ENCODE data around the gene AP2A1.

AP2A1 gene

DNA sequence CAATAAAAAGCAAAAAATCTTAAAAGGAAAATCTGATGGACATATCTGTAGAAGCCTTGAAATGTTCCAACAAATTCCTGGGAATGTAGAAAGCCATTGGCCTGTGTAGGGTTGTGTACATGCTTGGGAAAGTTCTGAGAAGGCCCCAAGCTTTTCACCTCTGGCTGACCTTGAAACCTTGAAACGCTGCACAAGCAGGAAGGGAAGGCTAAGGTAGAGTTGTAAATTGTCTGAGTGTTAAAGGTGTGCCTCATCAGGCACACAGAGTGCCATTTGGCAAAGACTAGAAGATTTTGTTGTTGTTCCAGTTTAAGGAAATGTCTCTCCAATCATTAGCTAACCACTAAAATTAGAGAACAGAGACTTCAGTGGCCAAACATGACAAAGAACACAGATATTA is 14.1 kb upstream of the AP2A1 start:
- TF ChIP-seq SIN3A (IDR thresholded peaks at IDR 0.05; ENCODE audit: borderline replicate concordance, insufficient read depth, low read length) (no peak), TAF1 (IDR thresholded peaks at IDR 0.05; ENCODE audit: borderline replicate concordance, insufficient read depth, low read length) (no peak), FOXP2 (optimal IDR thresholded peaks at IDR 0.05; ENCODE audit: borderline replicate concordance, extremely low read depth, extremely low read length, insufficient read depth) (no peak), POLR2AphosphoS5 (IDR thresholded peaks at IDR 0.05; ENCODE audit: low read depth, low read length) (no peak)
- TF ChIP-seq, protein P1, sequence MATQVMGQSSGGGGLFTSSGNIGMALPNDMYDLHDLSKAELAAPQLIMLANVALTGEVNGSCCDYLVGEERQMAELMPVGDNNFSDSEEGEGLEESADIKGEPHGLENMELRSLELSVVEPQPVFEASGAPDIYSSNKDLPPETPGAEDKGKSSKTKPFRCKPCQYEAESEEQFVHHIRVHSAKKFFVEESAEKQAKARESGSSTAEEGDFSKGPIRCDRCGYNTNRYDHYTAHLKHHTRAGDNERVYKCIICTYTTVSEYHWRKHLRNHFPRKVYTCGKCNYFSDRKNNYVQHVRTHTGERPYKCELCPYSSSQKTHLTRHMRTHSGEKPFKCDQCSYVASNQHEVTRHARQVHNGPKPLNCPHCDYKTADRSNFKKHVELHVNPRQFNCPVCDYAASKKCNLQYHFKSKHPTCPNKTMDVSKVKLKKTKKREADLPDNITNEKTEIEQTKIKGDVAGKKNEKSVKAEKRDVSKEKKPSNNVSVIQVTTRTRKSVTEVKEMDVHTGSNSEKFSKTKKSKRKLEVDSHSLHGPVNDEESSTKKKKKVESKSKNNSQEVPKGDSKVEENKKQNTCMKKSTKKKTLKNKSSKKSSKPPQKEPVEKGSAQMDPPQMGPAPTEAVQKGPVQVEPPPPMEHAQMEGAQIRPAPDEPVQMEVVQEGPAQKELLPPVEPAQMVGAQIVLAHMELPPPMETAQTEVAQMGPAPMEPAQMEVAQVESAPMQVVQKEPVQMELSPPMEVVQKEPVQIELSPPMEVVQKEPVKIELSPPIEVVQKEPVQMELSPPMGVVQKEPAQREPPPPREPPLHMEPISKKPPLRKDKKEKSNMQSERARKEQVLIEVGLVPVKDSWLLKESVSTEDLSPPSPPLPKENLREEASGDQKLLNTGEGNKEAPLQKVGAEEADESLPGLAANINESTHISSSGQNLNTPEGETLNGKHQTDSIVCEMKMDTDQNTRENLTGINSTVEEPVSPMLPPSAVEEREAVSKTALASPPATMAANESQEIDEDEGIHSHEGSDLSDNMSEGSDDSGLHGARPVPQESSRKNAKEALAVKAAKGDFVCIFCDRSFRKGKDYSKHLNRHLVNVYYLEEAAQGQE (IDR thresholded peaks at IDR 0.05; ENCODE audit: insufficient read depth in 1 of 2, low read depth in 2 of 2, low read length in 2 of 2) = no peak

DNA sequence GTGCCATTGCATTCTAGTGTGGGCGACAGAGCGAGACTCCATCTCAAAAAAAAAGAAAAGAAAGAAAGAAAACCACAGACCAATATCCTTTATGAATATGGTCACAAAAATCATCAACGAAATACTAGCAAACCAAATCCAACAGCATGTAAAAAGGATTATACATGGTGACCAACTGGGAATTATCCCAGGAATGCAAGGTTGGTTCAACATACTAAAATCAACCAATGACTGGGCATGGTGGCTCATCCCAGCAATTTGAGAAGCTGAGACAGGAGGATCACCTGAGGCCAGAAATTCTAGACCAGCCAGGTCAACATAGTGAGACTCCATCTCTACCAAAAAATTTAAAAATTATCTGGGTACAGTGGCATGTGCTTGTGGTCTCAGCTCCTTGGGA is 10.8 kb upstream of the AP2A1 start:
- TF ChIP-seq POLR2AphosphoS5 (IDR thresholded peaks at IDR 0.05; ENCODE audit: low read depth, low read length) (no peak), SIN3A (IDR thresholded peaks at IDR 0.05; ENCODE audit: borderline replicate concordance, insufficient read depth, low read length) (no peak), TAF1 (IDR thresholded peaks at IDR 0.05; ENCODE audit: borderline replicate concordance, insufficient read depth, low read length) (no peak), FOXP2 (optimal IDR thresholded peaks at IDR 0.05; ENCODE audit: borderline replicate concordance, extremely low read depth, extremely low read length, insufficient read depth) (no peak)
- TF ChIP-seq, protein P1 (IDR thresholded peaks at IDR 0.05; ENCODE audit: insufficient read depth in 1 of 2, low read depth in 2 of 2, low read length in 2 of 2) = no peak

DNA sequence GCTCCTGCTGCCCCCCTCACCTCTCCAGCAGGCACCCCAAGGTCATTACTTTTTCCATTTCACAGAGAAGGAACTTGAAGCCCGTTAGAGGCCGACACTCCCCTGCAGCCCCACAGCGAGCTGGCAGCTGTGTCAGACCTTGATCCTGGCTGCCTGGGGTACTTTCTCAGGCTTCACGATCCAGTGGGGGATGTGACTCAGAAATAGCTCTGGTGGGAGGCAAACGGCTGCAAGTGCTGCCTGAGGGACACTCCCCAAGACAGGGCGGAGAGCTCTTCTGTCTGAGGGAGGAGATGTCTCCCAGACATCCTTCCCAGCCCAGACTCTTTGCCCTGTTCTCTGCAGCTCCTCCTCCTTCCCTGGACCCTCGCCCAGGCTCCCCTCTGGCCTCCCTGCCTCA is 8.5 kb upstream of the AP2A1 start:
- TF ChIP-seq SIN3A (IDR thresholded peaks at IDR 0.05; ENCODE audit: borderline replicate concordance, insufficient read depth, low read length) (no peak), FOXP2 (optimal IDR thresholded peaks at IDR 0.05; ENCODE audit: borderline replicate concordance, extremely low read depth, extremely low read length, insufficient read depth) (no peak), TAF1 (IDR thresholded peaks at IDR 0.05; ENCODE audit: borderline replicate concordance, insufficient read depth, low read length) (no peak), POLR2AphosphoS5 (IDR thresholded peaks at IDR 0.05; ENCODE audit: low read depth, low read length) (no peak)
- TF ChIP-seq, protein P1 (IDR thresholded peaks at IDR 0.05; ENCODE audit: insufficient read depth in 1 of 2, low read depth in 2 of 2, low read length in 2 of 2) = no peak

DNA sequence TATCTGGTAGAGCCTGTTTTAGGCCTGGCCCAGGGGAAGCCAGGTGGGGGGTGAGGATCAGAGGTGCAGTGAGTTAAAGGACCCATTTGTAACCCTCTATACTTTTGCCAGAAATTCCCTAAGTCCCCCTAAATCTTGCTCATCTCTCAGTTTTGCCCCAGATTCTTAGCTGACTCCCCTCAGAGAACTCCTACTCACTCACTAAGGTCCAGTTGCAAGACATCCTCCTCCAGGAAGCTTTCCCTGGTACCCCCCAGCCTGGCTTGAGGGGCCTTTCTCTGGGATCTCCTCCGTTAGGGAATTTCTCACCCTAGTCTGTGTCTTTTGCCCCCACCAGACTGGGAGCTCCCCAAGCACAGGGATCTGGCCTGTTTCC is 5.6 kb upstream of the AP2A1 start:
- TF ChIP-seq, protein P1 (IDR thresholded peaks at IDR 0.05; ENCODE audit: insufficient read depth in 1 of 2, low read depth in 2 of 2, low read length in 2 of 2) = no peak
- TF ChIP-seq POLR2AphosphoS5 (IDR thresholded peaks at IDR 0.05; ENCODE audit: low read depth, low read length) = no peak
- no peak for TF ChIP-seq TAF1 (IDR thresholded peaks at IDR 0.05; ENCODE audit: borderline replicate concordance, insufficient read depth, low read length)
- no peak for TF ChIP-seq SIN3A (IDR thresholded peaks at IDR 0.05; ENCODE audit: borderline replicate concordance, insufficient read depth, low read length)
- no peak for TF ChIP-seq FOXP2 (optimal IDR thresholded peaks at IDR 0.05; ENCODE audit: borderline replicate concordance, extremely low read depth, extremely low read length, insufficient read depth)

All from PFSK-1 (cell line).